ENCODE measurements around the gene PROKR1. TPM values are rescaled to one million over a fixed set of nuclear protein-coding genes. Genes with fewer than 3 reads are reported as not detected.

The PROKR1 gene
- total RNA-seq, 1 experiment from 2014 or later: not detected

GRCh38 chr2:68687018-68687417 is 43.6 kb downstream of the PROKR1 start:
- Histone ChIP-seq H4K20me1 (ENCODE audit: insufficient read depth) (no peaks in the 10 kb centered on the region), H3K9me3 (ENCODE audit: control insufficient read depth in 1 of 2, insufficient read depth in 1 of 2, low read depth in 1 of 2, low read length in 2 of 2) (no peaks in the 10 kb centered on the region), H3K4me3 (replicated peaks in 1 of 2; ENCODE audit: low read depth in 1 of 2, low read length in 2 of 2) (no peak overlapping the region), H3K4me2 (ENCODE audit: low read length) (no peak overlapping the region), H3K27ac (ENCODE audit: low read depth, low read length) (no peak overlapping the region), H2AFZ (ENCODE audit: low read depth, low read length, poor library complexity, severe bottlenecking) (no peak overlapping the region), H3K4me1 (ENCODE audit: control insufficient read depth in 1 of 2, insufficient read depth in 2 of 2, low read length in 2 of 2) (no peaks in the 10 kb centered on the region), H3K27me3 (ENCODE audit: insufficient read depth, low read length) (no peaks in the 10 kb centered on the region), H3K36me3 (ENCODE audit: control insufficient read depth in 1 of 2, insufficient read depth in 2 of 2, low read length in 2 of 2) (no peaks in the 10 kb centered on the region), H3K79me2 (ENCODE audit: insufficient read depth, low read length) (no peaks in the 10 kb centered on the region), H3K9ac (ENCODE audit: low read length) (no peak overlapping the region), H3K9me2 (ENCODE audit: insufficient read depth) (no peaks in the 10 kb centered on the region)
- CTCF ChIA-PET: interaction anchor here (1.2 kb wide), 1 partner anchor 22 kb away, joined by 3 read pairs; no protein-coding TSS in a partner anchor
- POLR2A ChIA-PET: no interaction called here
- RAD21 ChIA-PET (ENCODE audit: low non-redundant PET in 1 of 2, low total read pairs in 2 of 2, uncharacterized antibody in 2 of 2, unreplicated experiment in 2 of 2): no interaction called here
- no peak for TF ChIP-seq EGR1 (IDR thresholded peaks at IDR 0.05; ENCODE audit: low read depth)
- no peak for TF ChIP-seq YY1 (IDR thresholded peaks at IDR 0.05; ENCODE audit: extremely low read depth, insufficient replicate concordance, low read depth, low read length)
- no peak for TF ChIP-seq SIN3A (IDR thresholded peaks at IDR 0.05; ENCODE audit: low read depth)
- TF ChIP-seq CEBPB (IDR thresholded peaks at IDR 0.05; ENCODE audit: low read depth): no peak
- TF ChIP-seq EZH2phosphoT487 (IDR thresholded peaks at IDR 0.05; ENCODE audit: borderline replicate concordance): no peak
- TF ChIP-seq MAX (IDR thresholded peaks at IDR 0.05): no peak
- TF ChIP-seq SP1 (IDR thresholded peaks at IDR 0.05; ENCODE audit: low read depth): no peak
- TF ChIP-seq JUND (IDR thresholded peaks at IDR 0.05): no peak
- TF ChIP-seq ZBTB33 (IDR thresholded peaks at IDR 0.05; ENCODE audit: extremely low read depth, insufficient replicate concordance, low read length): no peak
- no peak for DNase-seq (ENCODE audit: low read depth, low spot score)
- no peak for ATAC-seq
- no TSS peak for BruUV-seq (replicated peaks)
- intact Hi-C loops (cut with micrococcal nuclease): no loop called here

All from HCT116 (cell line).